Endothelial cell of umbilical vein (primary cell): ENCODE data around the gene KCNJ12.

Experiments
- CTCF ChIP-seq, 2 donors: IDR thresholded peaks; 1 replicate in 1 of 2; 2 replicates in 1 of 2; pipeline ENCODE4 v1.5.1; 2011; ENCODE audit warnings: low read length in 2 of 2, mild to moderate bottlenecking in 2 of 2, moderate library complexity in 2 of 2, control low read depth in 1 of 2, inconsistent platforms in 1 of 2, low read depth in 1 of 2; ENCODE audit not compliant: insufficient read depth in 1 of 2; ENCODE audit errors: extremely low read depth in 1 of 2
- EZH2 ChIP-seq: IDR thresholded peaks from 2 replicates; pipeline ENCODE4 v1.6.1; 2012; ENCODE audit warnings: borderline replicate concordance, low read depth, mild to moderate bottlenecking, moderate library complexity, low read length, inconsistent platforms; ENCODE audit not compliant: severe bottlenecking
- JUN ChIP-seq: IDR thresholded peaks from 2 replicates; pipeline ENCODE4 v1.6.1; 2011; ENCODE audit warnings: borderline replicate concordance, low read depth; ENCODE audit not compliant: insufficient read length, insufficient read depth
- POLR2A ChIP-seq: IDR thresholded peaks from 2 replicates; pipeline ENCODE4 v1.6.1; 2012; ENCODE audit warnings: low read depth, mild to moderate bottlenecking, control low read depth, low read length
- POLR2AphosphoS5 ChIP-seq: IDR thresholded peaks from 2 replicates; pipeline ENCODE4 v1.6.1; 2012; ENCODE audit warnings: low read depth, mild to moderate bottlenecking, control low read depth, low read length, moderate library complexity; ENCODE audit not compliant: insufficient read depth

GRCh38 chr17:21466550-21466949 lies 90.4 kb downstream of the KCNJ12 start:
- TF ChIP-seq CTCF (IDR thresholded peaks at IDR 0.05; ENCODE audit: extremely low read depth in 1 of 2, insufficient read depth in 1 of 2, low read depth in 1 of 2, low read length in 2 of 2) (no peak), POLR2A (no peak), JUN (no peak), EZH2 (no peak), POLR2AphosphoS5 (no peak)
